Ovary (tissue), 3 donors: ENCODE results near the gene RPL18.

Source experiments
- CTCF ChIP-seq, 3 donors: fragments of 450-650 bp in 2 of 3; fragments of 200-600 bp in 1 of 3; IDR thresholded peaks; one replicate each; pipeline versions ENCODE4 v1.5.1 to v1.8.0; 2016 to 2022; ENCODE audit warnings: antibody characterized with exemption in 3 of 3, mild to moderate bottlenecking in 1 of 3
- POLR2A ChIP-seq: fragments of 450-650 bp; IDR thresholded peaks from one replicate; pipeline ENCODE4 v1.6.1; 2017; ENCODE audit warnings: antibody characterized with exemption, mild to moderate bottlenecking, moderate library complexity
- donor health status: DM: no; HTN: no; CAD: no.

- TF ChIP-seq POLR2A, result no peak
- TF ChIP-seq CTCF (IDR thresholded peaks at IDR 0.05), result no peak
These were observed 5.7 kb downstream of the RPL18 start for GRCh38 chr19:48613024-48613851.
